WTC11 (cell line): Measurements from ENCODE around the gene FUBP3.

ENCODE experiments used
- ATF2 ChIP-seq: sonication (generic); formaldehyde crosslinking; IDR thresholded peaks from 2 replicates; pipeline ENCODE4 v1.8.1; 2022; ENCODE audit warnings: low read depth, missing genetic modification reagents, borderline replicate concordance
- CTCF ChIP-seq: fragments of 200-600 bp; IDR thresholded peaks from 2 replicates; pipeline ENCODE4 v1.8.0; 2022; ENCODE audit warnings: antibody characterized with exemption
- ELF4 ChIP-seq: sonication (generic); formaldehyde crosslinking; IDR thresholded peaks from 2 replicates; pipeline ENCODE4 v1.8.1; 2022; ENCODE audit warnings: low read depth, mild to moderate bottlenecking, moderate library complexity, missing genetic modification reagents
- ETV6 ChIP-seq: sonication (generic); formaldehyde crosslinking; IDR thresholded peaks from 2 replicates; pipeline ENCODE4 v1.8.1; 2022; ENCODE audit warnings: mild to moderate bottlenecking, missing genetic modification reagents
- FOXK1 ChIP-seq: sonication (generic); formaldehyde crosslinking; IDR thresholded peaks from 2 replicates; pipeline ENCODE4 v1.8.0; 2022; ENCODE audit warnings: mild to moderate bottlenecking, moderate library complexity, missing genetic modification reagents
- RORB ChIP-seq: fragments of 250-450 bp; sonication (Bioruptor Pico); IDR thresholded peaks from 2 replicates; pipeline ENCODE4 v1.9.0; 2021; ENCODE audit warnings: mild to moderate bottlenecking
- STAT6 ChIP-seq: sonication (generic); formaldehyde crosslinking; conservative IDR thresholded peaks from 2 replicates; pipeline ENCODE4 v1.8.1; 2023; ENCODE audit warnings: mild to moderate bottlenecking, low read depth, missing genetic modification reagents, moderate library complexity
- TF ChIP-seq, protein P1 (sequence below): sonication (generic); formaldehyde crosslinking; conservative IDR thresholded peaks from 2 replicates; pipeline ENCODE4 v1.8.1; 2022; ENCODE audit warnings: mild to moderate bottlenecking, missing genetic modification reagents
- TF ChIP-seq, protein P2 (sequence below): sonication (generic); formaldehyde crosslinking; IDR thresholded peaks from 2 replicates; pipeline ENCODE4 v1.8.1; 2022; ENCODE audit warnings: mild to moderate bottlenecking, missing genetic modification reagents, moderate library complexity, borderline replicate concordance

GRCh38 chr9:130663258-130663976 lies 84.0 kb downstream of the FUBP3 start:
- no peak for TF ChIP-seq FOXK1 (CRISPR knock-in tag)
- no peak for TF ChIP-seq CTCF
- TF ChIP-seq RORB (CRISPR knock-in tag), result no peak
- TF ChIP-seq, protein P1, sequence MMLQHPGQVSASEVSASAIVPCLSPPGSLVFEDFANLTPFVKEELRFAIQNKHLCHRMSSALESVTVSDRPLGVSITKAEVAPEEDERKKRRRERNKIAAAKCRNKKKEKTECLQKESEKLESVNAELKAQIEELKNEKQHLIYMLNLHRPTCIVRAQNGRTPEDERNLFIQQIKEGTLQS (CRISPR knock-in tag), result no peak
- TF ChIP-seq ETV6 (CRISPR knock-in tag), result no peak
- TF ChIP-seq ATF2 (CRISPR knock-in tag), result no peak
- no peak for TF ChIP-seq STAT6
- TF ChIP-seq ELF4, result no peak
- TF ChIP-seq, protein P2, sequence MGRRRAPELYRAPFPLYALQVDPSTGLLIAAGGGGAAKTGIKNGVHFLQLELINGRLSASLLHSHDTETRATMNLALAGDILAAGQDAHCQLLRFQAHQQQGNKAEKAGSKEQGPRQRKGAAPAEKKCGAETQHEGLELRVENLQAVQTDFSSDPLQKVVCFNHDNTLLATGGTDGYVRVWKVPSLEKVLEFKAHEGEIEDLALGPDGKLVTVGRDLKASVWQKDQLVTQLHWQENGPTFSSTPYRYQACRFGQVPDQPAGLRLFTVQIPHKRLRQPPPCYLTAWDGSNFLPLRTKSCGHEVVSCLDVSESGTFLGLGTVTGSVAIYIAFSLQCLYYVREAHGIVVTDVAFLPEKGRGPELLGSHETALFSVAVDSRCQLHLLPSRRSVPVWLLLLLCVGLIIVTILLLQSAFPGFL, result no peak
